ENCODE measurements around the gene KDM4F.

GRCh38 chr11:95093548-95093947, 44.3 kb downstream of the KDM4F start:
- no peak for TF ChIP-seq EP300 (conservative IDR thresholded peaks at IDR 0.05; ENCODE audit: poor library complexity, severe bottlenecking)
- no peak for TF ChIP-seq CTCF (IDR thresholded peaks at IDR 0.05; ENCODE audit: poor library complexity, severe bottlenecking)
- TF ChIP-seq TAF1 (IDR thresholded peaks at IDR 0.05; ENCODE audit: low read depth): no peak
- no peak for TF ChIP-seq EZH2 (IDR thresholded peaks at IDR 0.05; ENCODE audit: borderline replicate concordance, insufficient read depth, low read length, poor library complexity, severe bottlenecking)
- no peak for TF ChIP-seq REST (IDR thresholded peaks at IDR 0.05; ENCODE audit: borderline replicate concordance)
- no peak for TF ChIP-seq SMC3 (conservative IDR thresholded peaks at IDR 0.05; ENCODE audit: poor library complexity)
- no peak for TF ChIP-seq MXI1 (conservative IDR thresholded peaks at IDR 0.05; ENCODE audit: poor library complexity, severe bottlenecking)
- no peak for TF ChIP-seq POLR2AphosphoS5 (IDR thresholded peaks at IDR 0.05)

Measured in neural cell (in vitro differentiated cells).